ENCODE measurements around the gene MPRIP. TPM values are rescaled to one million over a fixed set of nuclear protein-coding genes. Genes with fewer than 3 reads are reported as not detected.

The MPRIP gene
- total RNA-seq, 1 experiment from 2014 or later = 258 TPM

GRCh38 chr17:17168401-17168800 lies 126.1 kb downstream of the MPRIP start:
- RAD21 ChIA-PET (ENCODE audit: low non-redundant PET in 1 of 2, low total read pairs in 2 of 2, uncharacterized antibody in 2 of 2, unreplicated experiment in 2 of 2) = no interaction called here
- CTCF ChIA-PET = no interaction called here
- no peak overlapping the region for H2AFZ ChIP-seq (ENCODE audit: low read depth, low read length, poor library complexity, severe bottlenecking)
- no peaks in the 10 kb centered on the region for H3K79me2 ChIP-seq (ENCODE audit: insufficient read depth, low read length)
- no peak overlapping the region for H3K4me3 ChIP-seq (replicated peaks in 1 of 2; ENCODE audit: low read depth in 1 of 2, low read length in 2 of 2)
- no peaks in the 10 kb centered on the region for H3K9me2 ChIP-seq (ENCODE audit: insufficient read depth)
- no peaks in the 10 kb centered on the region for H3K9me3 ChIP-seq (ENCODE audit: control insufficient read depth in 1 of 2, insufficient read depth in 1 of 2, low read depth in 1 of 2, low read length in 2 of 2)
- TF ChIP-seq POLR2AphosphoS5 (IDR thresholded peaks at IDR 0.05; ENCODE audit: low read depth, low read length) (no peak), SRF (IDR thresholded peaks at IDR 0.05; ENCODE audit: low read depth) (no peak)
- no peak overlapping the region for H3K4me2 ChIP-seq (ENCODE audit: low read length)
- POLR2A ChIA-PET = no interaction called here
- H3K36me3 ChIP-seq (ENCODE audit: control insufficient read depth in 1 of 2, insufficient read depth in 2 of 2, low read length in 2 of 2) = peaks cover 33 to 35% of the 10 kb centered on the region in 2 experiments
- no peaks in the 10 kb centered on the region for H3K4me1 ChIP-seq (ENCODE audit: control insufficient read depth in 1 of 2, insufficient read depth in 2 of 2, low read length in 2 of 2)
- DNase-seq (ENCODE audit: low read depth, low spot score) (no peak), ATAC-seq (no peak)
- H3K27me3 ChIP-seq (ENCODE audit: insufficient read depth, low read length) = no peaks in the 10 kb centered on the region
- no peak overlapping the region for H3K9ac ChIP-seq (ENCODE audit: low read length)
- no peak overlapping the region for H3K27ac ChIP-seq (ENCODE audit: low read depth, low read length)
- BruUV-seq (replicated peaks) = no TSS peak
- intact Hi-C loops (cut with micrococcal nuclease) = no loop called here
- no peaks in the 10 kb centered on the region for H4K20me1 ChIP-seq (ENCODE audit: insufficient read depth)

DNA sequence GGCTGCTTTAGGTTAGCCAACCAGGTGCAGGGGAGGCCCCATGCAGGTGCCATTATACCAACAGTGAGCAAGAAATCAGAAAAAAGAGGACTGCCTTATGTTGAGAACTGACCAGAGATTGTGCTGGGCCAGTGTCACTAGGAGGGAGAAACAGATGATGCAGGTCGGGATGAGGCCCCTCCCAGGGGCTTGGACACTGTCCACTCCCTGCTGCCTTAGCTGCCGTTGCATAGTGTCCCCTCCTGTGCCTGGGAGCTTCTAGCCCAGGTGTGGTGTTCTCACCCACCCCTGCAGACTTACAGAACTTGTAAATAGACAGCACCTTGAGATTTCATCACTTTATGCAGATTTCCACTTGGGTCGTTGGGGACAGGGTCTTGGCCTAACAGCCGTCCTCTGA lies 127.1 kb downstream of the MPRIP start:
- intact Hi-C loops (cut with micrococcal nuclease) = no loop called here
- RAD21 ChIA-PET (ENCODE audit: low non-redundant PET in 1 of 2, low total read pairs in 2 of 2, uncharacterized antibody in 2 of 2, unreplicated experiment in 2 of 2) = no interaction called here

More for the DNA sequence above, 127.1 kb downstream of the MPRIP start:
- TF ChIP-seq TCF7L2 (IDR thresholded peaks at IDR 0.05; ENCODE audit: borderline replicate concordance, extremely low read depth, insufficient read depth, insufficient read length) (no peak), YY1 (IDR thresholded peaks at IDR 0.05; ENCODE audit: extremely low read depth, insufficient replicate concordance, low read depth, low read length) (no peak), SIN3A (IDR thresholded peaks at IDR 0.05; ENCODE audit: low read depth) (no peak), CEBPB (IDR thresholded peaks at IDR 0.05; ENCODE audit: low read depth) (no peak)
- Histone ChIP-seq H3K4me3 (replicated peaks in 1 of 2; ENCODE audit: low read depth in 1 of 2, low read length in 2 of 2) (no peak overlapping the region), H3K4me1 (ENCODE audit: control insufficient read depth in 1 of 2, insufficient read depth in 2 of 2, low read length in 2 of 2) (no peaks in the 10 kb centered on the region), H3K36me3 (ENCODE audit: control insufficient read depth in 1 of 2, insufficient read depth in 2 of 2, low read length in 2 of 2) (peaks cover 34 to 35% of the 10 kb centered on the region in 2 experiments; a peak in 3 of 4 replicates), H3K4me2 (ENCODE audit: low read length) (no peak overlapping the region), H3K9me3 (ENCODE audit: control insufficient read depth in 1 of 2, insufficient read depth in 1 of 2, low read depth in 1 of 2, low read length in 2 of 2) (no peaks in the 10 kb centered on the region), H3K27ac (ENCODE audit: low read depth, low read length) (no peak overlapping the region), H3K27me3 (ENCODE audit: insufficient read depth, low read length) (no peaks in the 10 kb centered on the region), H4K20me1 (ENCODE audit: insufficient read depth) (no peaks in the 10 kb centered on the region), H3K9ac (ENCODE audit: low read length) (no peak overlapping the region), H3K9me2 (ENCODE audit: insufficient read depth) (no peaks in the 10 kb centered on the region), H2AFZ (ENCODE audit: low read depth, low read length, poor library complexity, severe bottlenecking) (no peak overlapping the region), H3K79me2 (ENCODE audit: insufficient read depth, low read length) (no peaks in the 10 kb centered on the region)
- CTCF ChIA-PET = no interaction called here
- ATAC-seq (no peak), DNase-seq (ENCODE audit: low read depth, low spot score) (no peak)
- POLR2A ChIA-PET = no interaction called here
- BruUV-seq (replicated peaks) = no TSS peak
